ENCODE data around the gene PDE11A.

DNA sequence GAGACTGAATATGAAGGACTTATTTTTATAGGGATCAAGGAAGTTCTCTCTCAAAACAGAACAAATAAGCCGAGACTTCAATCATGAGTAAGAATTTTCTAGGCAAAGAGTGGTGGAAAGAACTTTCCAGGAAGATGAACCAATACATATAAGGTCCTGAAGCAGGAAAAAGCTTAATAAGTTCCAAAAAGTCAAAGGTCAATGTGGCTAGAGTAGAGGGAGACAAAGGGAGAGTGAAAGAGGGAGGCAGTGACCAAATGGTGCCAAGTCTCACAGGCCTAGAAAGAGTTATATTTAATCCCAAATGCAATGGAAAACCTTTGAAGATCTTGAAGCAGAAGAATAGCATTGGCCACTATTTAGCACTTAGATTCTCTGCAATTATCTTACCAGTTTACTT, 56.0 kb downstream of the PDE11A start:
- TF ChIP-seq, protein P1, sequence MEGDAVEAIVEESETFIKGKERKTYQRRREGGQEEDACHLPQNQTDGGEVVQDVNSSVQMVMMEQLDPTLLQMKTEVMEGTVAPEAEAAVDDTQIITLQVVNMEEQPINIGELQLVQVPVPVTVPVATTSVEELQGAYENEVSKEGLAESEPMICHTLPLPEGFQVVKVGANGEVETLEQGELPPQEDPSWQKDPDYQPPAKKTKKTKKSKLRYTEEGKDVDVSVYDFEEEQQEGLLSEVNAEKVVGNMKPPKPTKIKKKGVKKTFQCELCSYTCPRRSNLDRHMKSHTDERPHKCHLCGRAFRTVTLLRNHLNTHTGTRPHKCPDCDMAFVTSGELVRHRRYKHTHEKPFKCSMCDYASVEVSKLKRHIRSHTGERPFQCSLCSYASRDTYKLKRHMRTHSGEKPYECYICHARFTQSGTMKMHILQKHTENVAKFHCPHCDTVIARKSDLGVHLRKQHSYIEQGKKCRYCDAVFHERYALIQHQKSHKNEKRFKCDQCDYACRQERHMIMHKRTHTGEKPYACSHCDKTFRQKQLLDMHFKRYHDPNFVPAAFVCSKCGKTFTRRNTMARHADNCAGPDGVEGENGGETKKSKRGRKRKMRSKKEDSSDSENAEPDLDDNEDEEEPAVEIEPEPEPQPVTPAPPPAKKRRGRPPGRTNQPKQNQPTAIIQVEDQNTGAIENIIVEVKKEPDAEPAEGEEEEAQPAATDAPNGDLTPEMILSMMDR (IDR thresholded peaks at IDR 0.05) = no peak
- TF ChIP-seq POLR2A (IDR thresholded peaks at IDR 0.05; ENCODE audit: low read depth) = no peak
